WTC11 (cell line): ENCODE results near the gene CCDC121. TPM values are rescaled to one million over a fixed set of nuclear protein-coding genes. Genes with fewer than 3 reads are reported as not detected.

Experiments
- ATAC-seq: fragments of 200-7000 bp; cut with Tn5 transposase; 2 replicates; pipeline ENCODE4 v1.10.0; 2021; ENCODE audit warnings: mild to moderate bottlenecking, moderate library complexity
- CTCF ChIA-PET: fragments of 300-600 bp; sonication (Branson Sonifier 250); formaldehyde crosslinking; loops from one replicate; lab custom pipeline; 2021; ENCODE audit warnings: antibody characterized with exemption; lab: Charles Lee
- POLR2A ChIA-PET: fragments of 350-600 bp; sonication (Branson Sonifier 250); formaldehyde crosslinking; loops from one replicate; lab custom pipeline; 2021; ENCODE audit warnings: antibody characterized with exemption; lab: Charles Lee
- DNase-seq: peaks from one replicate; pipeline ENCODE4 v3.0.0; 2021; ENCODE audit warnings: low spot score
- H3K27ac Mint-ChIP-seq: 2 replicates; pipeline ENCODE4 v1.8.0; 2021; ENCODE audit warnings: mixed read lengths
- H3K27me3 Mint-ChIP-seq: 2 replicates; pipeline ENCODE4 v1.8.0; 2021; ENCODE audit warnings: low read depth, mild to moderate bottlenecking, moderate library complexity, mixed read lengths
- H3K36me3 Mint-ChIP-seq: 2 replicates; pipeline ENCODE4 v1.8.0; 2021; ENCODE audit warnings: mixed read lengths
- H3K4me1 Mint-ChIP-seq: 2 replicates; pipeline ENCODE4 v1.8.0; 2022; ENCODE audit warnings: mixed read lengths
- H3K4me3 Mint-ChIP-seq: 2 replicates; pipeline ENCODE4 v1.8.0; 2021; ENCODE audit warnings: mild to moderate bottlenecking, moderate library complexity, mixed read lengths
- H3K9me3 Mint-ChIP-seq: 2 replicates; pipeline ENCODE4 v1.8.0; 2021; ENCODE audit warnings: mixed read lengths
- ARID4B ChIP-seq: sonication (generic); formaldehyde crosslinking; IDR thresholded peaks from 2 replicates; pipeline ENCODE4 v1.8.0; 2023; ENCODE audit warnings: missing genetic modification reagents, mild to moderate bottlenecking, borderline replicate concordance
- ATF2 ChIP-seq: sonication (generic); formaldehyde crosslinking; IDR thresholded peaks from 2 replicates; pipeline ENCODE4 v1.8.1; 2022; ENCODE audit warnings: low read depth, missing genetic modification reagents, borderline replicate concordance
- CBFB ChIP-seq: sonication (generic); formaldehyde crosslinking; IDR thresholded peaks from 2 replicates; pipeline ENCODE4 v1.8.1; 2022; ENCODE audit warnings: mild to moderate bottlenecking, low read depth, missing genetic modification reagents
- E2F1 ChIP-seq: sonication (generic); formaldehyde crosslinking; IDR thresholded peaks from 2 replicates; pipeline ENCODE4 v1.8.0; 2022; ENCODE audit warnings: mild to moderate bottlenecking, missing genetic modification reagents
- E2F4 ChIP-seq: sonication (generic); formaldehyde crosslinking; IDR thresholded peaks from 2 replicates; pipeline ENCODE4 v1.8.1; 2022; ENCODE audit warnings: low read depth, mild to moderate bottlenecking, moderate library complexity, missing genetic modification reagents, borderline replicate concordance
- EMX1 ChIP-seq: fragments of 250-450 bp; sonication (Bioruptor Pico); IDR thresholded peaks from 2 replicates; pipeline ENCODE4 v1.8.0; 2021; ENCODE audit warnings: mild to moderate bottlenecking
- ERG ChIP-seq: fragments of 250-450 bp; sonication (Bioruptor Pico); IDR thresholded peaks from 2 replicates; pipeline ENCODE4 v1.8.0; 2021; ENCODE audit warnings: mild to moderate bottlenecking
- FOXP1 ChIP-seq: sonication (generic); formaldehyde crosslinking; IDR thresholded peaks from 2 replicates; pipeline ENCODE4 v1.8.0; 2022; ENCODE audit warnings: missing genetic modification reagents, mild to moderate bottlenecking, moderate library complexity, borderline replicate concordance
- HMGXB4 ChIP-seq: sonication (generic); formaldehyde crosslinking; IDR thresholded peaks from 2 replicates; pipeline ENCODE4 v1.8.1; 2023; ENCODE audit warnings: mild to moderate bottlenecking, moderate library complexity, missing genetic modification reagents
- IRF2 ChIP-seq: sonication (generic); formaldehyde crosslinking; IDR thresholded peaks from 2 replicates; pipeline ENCODE4 v1.8.0; 2022; ENCODE audit warnings: low read depth, missing genetic modification reagents, borderline replicate concordance
- MXD4 ChIP-seq: fragments of 250-450 bp; sonication (Bioruptor Pico); IDR thresholded peaks from 2 replicates; pipeline ENCODE4 v1.8.0; 2021; ENCODE audit warnings: mild to moderate bottlenecking, moderate library complexity, borderline replicate concordance
- PRDM15 ChIP-seq: sonication (generic); formaldehyde crosslinking; IDR thresholded peaks from 2 replicates; pipeline ENCODE4 v1.8.0; 2022; ENCODE audit warnings: missing genetic modification reagents
- SP1 ChIP-seq: sonication (generic); formaldehyde crosslinking; conservative IDR thresholded peaks from 2 replicates; pipeline ENCODE4 v1.8.1; 2022; ENCODE audit warnings: missing genetic modification reagents
- TEAD1 ChIP-seq: sonication (generic); formaldehyde crosslinking; IDR thresholded peaks from 2 replicates; pipeline ENCODE4 v1.8.0; 2022; ENCODE audit warnings: mild to moderate bottlenecking, missing genetic modification reagents
- ZMAT4 ChIP-seq: fragments of 250-450 bp; sonication (Bioruptor Pico); IDR thresholded peaks from 2 replicates; pipeline ENCODE4 v1.9.0; 2021; ENCODE audit warnings: mild to moderate bottlenecking
- ZNF232 ChIP-seq: sonication (generic); formaldehyde crosslinking; IDR thresholded peaks from 2 replicates; pipeline ENCODE4 v1.8.0; 2022; ENCODE audit warnings: mild to moderate bottlenecking, missing genetic modification reagents
- ZNF281 ChIP-seq: sonication (generic); formaldehyde crosslinking; IDR thresholded peaks from 2 replicates; pipeline ENCODE4 v1.8.0; 2023; ENCODE audit warnings: mild to moderate bottlenecking, missing genetic modification reagents
- total RNA-seq: library from RNA; stranded (reverse); gene quantifications from 3 replicates; pipeline ENCODE4 v1.2.3, GENCODE V29; 2021

CCDC121 gene
- total RNA-seq, 1 experiment from 2014 or later = 2.0 TPM

GRCh38 chr2:27582695-27583389, 46.0 kb downstream of the CCDC121 start, which contains the start of gene ZNF512:
TSS of gene ZNF512 (plus strand) at chr2:27583042. CDS start at chr2:27583113, 71 bp downstream.
- ChIA-PET POLR2A (no interaction called here), CTCF (interaction anchor here (1.0 kb wide), 1 partner anchor 173 kb away, joined by 3 read pairs; the partner anchor contains the start of gene PPM1G)
- peaks cover 19% of the 10 kb centered on the region for H3K4me1 Mint-ChIP-seq
- peaks cover 12% of the 10 kb centered on the region for H3K9me3 Mint-ChIP-seq
- DNase-seq (peak; percentile 92), ATAC-seq (peak; percentile 97)
- peaks cover 47% of the 10 kb centered on the region for H3K27me3 Mint-ChIP-seq
- H3K4me3 Mint-ChIP-seq = peak within 1 kb of the TSS; percentile 96
- H3K36me3 Mint-ChIP-seq = no peaks in the 10 kb centered on the region; the same call in 1 of the 2 replicates
- H3K27ac Mint-ChIP-seq = peak within 1 kb of the TSS; percentile 88
- TF ChIP-seq ZNF281 (CRISPR knock-in tag) (no peak), IRF2 (no peak), ZMAT4 (no peak), SP1 (CRISPR knock-in tag) (peak; percentile 45; the same call in 1 of the 2 replicates), PRDM15 (CRISPR knock-in tag) (no peak), E2F4 (CRISPR knock-in tag) (no peak), ERG (CRISPR knock-in tag) (no peak), TEAD1 (CRISPR knock-in tag) (no peak), ATF2 (no peak), HMGXB4 (no peak), CBFB (CRISPR knock-in tag) (no peak), ZNF232 (CRISPR knock-in tag) (no peak), FOXP1 (CRISPR knock-in tag) (no peak), EMX1 (no peak), MXD4 (CRISPR knock-in tag) (no peak), ARID4B (0 out of 2 replicates have a peak, but pooled peaks have one; percentile 43), E2F1 (CRISPR knock-in tag) (no peak)
